Dedifferentiated amniotic fluid mesenchymal stem cell (primary cell): ENCODE measurements around the gene ZFAND3.
A peak's percentile ranks its signal among the peaks of the same experiment; 100 is the strongest.

Source experiments
- DNase-seq: peaks from one replicate; pipeline ENCODE4 v3.0.0-alpha.2; 2016; ENCODE audit errors: extremely low spot score

ZFAND3 gene

DNA sequence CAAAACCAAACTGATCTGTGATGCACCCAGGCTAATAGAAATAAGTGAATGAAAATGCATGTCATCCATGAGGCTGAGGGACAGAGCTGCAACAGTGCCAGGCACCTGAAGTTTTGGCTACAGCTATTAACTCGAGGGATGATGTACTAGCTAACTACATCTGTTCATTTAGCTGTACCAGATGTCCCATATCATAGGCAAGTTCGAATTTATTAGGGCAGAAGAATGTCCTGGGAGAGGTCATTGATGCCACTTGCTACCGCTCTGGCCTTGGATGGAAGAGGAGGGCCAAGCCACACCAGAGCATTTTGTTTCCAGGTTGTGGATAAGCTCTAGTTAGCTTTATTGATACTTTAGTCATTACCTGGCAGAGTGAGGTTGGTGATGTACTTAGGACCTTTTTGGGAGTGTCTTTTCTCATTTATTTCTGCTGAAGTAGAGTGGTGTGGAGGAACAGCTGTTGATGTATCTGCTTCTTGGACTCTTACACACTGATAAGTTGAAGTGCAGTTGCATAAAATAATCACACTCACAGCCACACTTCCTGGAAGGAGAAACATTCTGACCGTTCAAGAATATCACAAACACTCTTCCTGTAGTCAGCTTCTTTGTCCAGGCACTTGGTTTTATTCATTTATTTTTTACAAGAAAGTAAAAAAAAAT, 8.2 kb downstream of the ZFAND3 start:
- DNase-seq, result no peak

DNA sequence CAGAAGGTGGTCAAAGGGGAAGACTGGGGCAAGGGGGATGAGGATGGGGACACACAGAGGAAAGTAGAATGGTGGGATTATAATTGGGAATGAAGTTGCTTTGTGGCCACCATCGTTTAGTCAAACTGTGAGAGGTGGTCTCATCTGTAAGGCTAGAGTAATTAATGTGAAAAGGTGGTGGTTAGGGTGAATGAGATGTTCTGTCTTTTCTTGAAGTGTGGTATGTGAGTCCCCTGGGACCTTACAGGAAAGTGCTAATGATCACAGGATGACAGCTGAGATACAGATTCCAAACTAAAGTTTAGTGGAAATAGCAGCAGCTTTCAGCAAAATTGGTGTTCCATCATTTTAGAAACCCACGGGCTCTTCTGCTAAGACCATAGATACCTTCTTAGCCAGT, 10.7 kb downstream of the ZFAND3 start:
- DNase-seq, result no peak

DNA sequence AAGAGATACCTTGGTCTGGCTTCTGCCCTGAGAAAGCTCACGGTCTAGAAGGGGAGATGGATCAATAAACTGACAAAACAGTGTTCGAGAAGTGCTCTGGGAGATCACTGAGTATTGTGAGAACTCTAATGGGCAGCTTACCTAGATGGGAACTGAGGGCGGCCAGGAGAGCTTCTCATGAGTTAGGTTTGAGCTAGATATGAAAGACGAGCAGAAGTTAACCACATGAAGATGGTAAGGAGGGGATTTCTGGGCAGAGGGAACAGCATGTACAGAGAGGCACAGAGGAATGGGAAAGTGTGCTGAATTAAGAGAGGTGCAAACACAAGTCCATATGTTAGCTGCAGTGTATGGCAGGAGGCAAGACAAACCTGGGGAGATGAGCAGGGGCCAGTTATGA, 11.9 kb downstream of the ZFAND3 start:
- DNase-seq, result no peak

DNA sequence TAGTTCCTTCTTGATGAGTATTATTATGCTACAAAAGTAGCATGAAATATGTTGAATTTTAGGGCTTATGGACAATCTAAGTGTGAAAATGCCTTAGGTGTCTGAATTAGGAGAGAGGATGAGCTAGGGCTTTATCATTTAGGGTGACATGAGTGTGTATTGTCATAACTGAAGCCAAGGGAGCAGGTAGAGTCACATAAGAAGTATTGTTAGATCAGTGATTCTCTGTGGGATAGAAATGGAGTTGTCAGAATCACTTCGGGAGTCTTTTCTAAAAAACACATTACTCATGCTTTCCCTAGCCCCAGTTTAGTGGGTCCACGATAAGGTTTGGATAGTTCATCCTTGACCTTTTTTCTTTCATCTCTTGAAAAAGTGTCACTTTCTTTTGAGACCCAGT, 16.4 kb downstream of the ZFAND3 start:
- no peak for DNase-seq

DNA sequence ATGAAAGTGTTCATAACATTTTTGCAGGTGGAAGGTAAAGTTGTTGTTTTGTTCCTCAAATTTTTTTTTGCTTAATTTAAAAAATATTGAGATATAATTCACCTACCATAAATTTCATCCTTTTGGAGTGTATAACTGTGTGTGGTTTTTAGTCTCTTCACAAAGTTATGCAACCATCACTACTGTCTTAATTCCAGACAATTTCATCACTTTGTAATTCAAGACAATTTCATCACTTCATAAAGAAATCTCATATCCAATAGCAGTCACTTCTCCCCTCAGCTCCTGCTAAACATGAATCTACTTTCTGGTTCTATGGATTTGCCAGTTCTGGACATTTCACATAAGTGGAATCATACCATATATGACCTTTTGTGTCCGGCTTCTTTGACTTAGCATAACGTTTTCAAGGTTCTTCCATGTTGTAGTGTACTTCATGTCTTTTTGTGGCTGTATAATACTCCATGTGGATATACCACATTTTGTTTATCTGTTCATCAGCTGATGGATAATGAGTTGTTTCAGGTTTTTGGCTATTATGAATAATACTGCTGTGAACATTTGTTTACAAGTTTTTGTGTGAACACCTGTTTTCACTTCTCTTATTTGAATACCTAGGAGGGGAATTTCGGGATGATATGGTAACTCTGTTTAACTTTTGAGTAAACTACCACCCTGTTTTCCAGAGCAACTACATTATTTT, 18.8 kb downstream of the ZFAND3 start:
- DNase-seq, result peak; percentile 26

DNA sequence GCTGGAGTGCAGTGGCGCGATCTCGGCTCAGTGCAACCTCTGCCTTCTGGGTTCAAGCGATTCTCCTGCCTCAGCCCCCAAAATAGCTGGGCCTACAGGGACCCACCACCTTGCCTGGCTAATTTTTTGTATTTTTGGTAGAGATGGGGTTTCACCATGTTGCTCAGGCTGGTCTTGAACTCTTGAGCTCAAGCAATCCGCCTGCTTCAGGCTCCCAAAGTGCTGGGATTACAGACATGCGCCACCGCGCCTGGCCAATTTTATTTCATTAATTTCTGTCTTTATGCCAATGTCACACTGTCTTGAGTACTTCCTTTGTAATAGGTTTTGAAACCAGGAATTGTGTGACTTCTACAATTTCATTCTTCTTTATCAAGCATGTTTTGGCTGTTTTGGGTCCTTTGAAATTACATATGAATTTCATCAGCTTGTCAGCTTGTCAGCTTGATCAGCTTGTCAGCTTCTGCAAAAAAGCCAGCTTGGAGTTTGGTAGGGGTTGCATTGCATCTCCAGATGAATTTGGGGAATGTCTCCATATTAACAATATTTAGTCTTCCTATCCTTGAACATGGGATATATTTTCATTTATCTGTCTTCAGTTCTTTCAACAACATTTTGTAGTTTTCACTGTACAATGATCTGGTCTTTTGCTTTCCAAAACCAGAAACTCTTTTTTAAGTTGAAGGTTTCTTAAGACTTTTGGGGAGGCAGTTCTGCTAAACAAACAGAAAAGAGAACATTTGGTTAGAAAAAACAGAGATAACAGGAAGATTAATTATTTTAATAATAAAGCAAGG, 20.8 kb downstream of the ZFAND3 start:
- peak; percentile 62 for DNase-seq

DNA sequence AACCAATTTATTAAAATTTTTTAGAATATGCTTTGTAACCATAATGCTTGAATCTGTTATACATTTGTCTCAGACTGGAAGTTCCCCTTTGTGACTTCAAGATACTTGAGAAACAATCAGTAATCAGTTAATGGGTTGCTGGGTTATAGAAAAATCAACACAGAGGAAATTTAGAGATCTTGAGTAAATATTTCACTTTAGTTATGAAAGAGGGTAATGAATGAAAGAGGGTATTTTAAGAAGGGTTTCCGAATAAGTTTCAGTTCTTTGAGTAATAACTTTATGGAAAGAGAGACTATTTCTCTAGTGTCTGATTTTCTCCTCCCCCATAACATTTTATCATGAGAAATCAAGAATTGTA, 21.4 kb downstream of the ZFAND3 start:
- DNase-seq, result no peak

DNA sequence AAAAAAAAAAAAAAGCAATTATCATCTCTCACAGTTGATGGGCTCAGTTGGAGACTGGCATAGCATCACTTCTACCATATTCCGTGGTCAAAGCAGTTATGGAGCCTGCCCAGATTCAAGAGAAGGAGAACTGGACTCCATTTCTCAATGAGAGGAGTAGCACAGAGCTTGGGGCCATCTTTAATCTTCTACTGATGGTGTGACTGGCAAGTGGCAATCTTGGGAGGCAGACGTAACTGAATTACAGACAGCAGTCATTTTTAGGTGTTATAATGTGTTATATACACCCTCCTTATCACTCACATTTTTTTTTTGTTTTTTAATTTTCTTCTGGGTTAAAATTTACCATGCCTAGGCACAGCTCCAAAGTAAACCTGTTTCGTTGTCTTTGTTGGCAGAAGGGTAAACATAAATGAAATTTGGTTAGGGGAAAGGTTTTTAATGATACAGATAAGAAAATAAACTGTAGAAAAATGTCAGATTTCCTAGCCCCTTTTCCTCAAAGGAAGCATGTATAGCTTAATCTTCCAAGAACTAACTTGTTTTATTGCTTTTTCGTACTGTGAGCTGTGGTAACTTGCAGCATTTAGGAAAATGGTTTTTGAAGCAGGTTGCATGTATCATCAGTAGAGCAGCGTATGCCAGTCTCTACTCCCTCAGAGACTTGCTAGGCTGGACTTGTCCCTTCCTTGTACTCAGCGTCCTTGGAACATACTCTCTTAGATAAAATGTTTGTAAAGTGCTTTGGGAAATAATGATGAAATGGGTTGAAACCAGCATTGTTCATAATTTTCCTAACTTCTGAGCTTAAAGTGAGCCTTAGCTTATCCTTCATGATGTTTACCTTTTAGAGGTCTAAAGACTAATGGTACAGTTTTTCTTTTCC, 25.7 kb downstream of the ZFAND3 start:
- DNase-seq, result peak; percentile 34

DNA sequence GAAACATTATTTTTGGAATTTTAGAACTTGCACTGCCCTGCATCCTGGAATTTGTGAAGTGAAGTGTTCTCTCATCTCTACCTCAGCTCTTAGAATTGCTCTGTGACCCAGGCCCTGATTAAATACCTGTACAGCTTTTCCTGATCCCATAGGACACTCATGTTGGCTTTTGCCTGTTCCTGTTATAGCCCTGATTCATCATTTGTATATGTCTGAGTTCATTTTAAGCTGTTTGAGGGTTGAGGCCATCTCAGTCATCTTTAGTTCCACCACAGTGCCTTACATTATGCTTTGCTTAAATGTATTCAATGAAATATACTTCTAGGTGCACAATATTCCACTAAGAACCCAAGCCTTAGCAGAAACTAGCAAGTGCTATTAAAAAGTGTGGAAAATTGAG, 26.4 kb downstream of the ZFAND3 start:
- no peak for DNase-seq

DNA sequence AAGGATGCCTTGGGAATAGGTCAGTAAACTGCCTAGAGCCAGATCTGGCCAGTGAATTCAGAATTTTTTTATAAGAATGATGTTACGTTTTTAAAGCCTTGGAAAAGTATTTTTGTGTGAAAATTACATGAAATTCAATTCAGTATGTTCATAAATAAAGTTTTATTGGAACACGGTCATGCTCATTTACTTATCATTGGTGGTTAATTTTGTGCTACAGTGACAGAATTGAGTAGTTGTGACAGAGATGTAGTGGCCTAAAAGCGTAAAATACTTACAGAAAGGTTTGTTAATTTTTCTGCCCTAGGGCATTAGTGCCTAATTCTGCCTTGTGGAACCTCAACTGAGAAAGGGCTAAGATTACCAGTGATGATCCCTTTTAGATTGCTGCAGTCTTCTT, 28.2 kb downstream of the ZFAND3 start:
- no peak for DNase-seq

DNA sequence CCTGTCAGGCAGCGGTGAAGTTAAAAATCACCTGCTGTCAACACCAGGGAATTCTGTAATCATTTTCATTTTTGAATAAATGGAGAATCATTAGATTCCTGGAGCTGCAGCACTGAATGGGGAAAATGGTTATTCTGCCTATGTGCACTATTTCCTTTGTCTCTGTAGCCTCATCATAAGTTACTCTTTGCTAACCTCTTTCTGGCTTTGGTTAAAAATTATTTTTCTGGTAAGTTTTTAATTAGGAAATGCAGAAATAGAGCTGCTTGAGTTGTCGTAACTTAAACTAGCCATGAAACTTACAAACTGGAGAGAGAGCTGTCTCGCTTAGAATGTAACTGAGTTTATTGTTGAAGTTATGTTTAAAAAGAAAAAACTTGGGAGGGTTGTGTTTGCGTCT, 28.8 kb downstream of the ZFAND3 start:
- DNase-seq, result no peak

DNA sequence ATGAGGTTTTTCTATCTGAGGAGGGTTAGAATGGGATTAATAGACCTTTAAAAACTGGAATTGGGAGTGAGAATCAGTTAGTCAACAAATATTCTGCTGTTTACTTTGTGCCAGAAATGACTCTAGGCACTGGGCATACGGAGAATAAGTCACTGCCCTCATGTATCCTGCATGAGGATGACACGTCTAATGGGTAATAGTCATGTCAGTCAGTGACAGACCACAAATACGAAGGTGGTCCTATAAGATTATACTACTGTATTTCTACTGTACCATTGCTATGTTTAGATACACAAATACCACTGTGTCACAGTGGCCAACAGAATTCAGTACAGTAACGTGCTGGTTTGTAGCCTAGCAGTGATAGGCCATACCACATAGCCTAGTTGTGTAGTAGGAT, 30.7 kb downstream of the ZFAND3 start:
- no peak for DNase-seq

DNA sequence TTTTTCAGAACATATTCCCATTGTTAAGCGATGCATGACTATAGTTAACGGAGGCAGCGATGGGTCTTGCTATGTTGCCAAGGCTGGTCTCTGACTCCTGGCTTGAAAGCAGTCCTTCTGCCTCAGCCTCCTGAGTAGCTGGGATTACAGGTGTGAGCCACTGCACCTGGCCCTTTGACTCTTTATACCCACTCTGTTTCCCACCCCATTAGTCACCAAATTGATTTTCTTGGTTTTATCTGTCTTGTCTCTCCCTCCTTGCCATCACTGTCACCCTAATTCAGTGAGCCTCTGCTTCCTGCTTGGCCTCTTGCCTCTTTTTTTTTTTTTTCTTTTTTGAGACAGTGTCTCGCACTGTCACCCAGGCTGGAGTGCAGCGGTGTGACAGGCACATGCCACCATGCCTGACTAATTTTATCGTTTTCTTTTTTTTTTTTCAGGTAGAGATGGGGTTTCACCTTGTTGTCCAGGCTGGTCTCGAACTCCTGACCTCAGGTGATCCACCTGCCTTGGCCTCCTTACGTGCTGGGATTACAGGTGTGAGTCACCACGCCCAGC, 31.3 kb downstream of the ZFAND3 start:
- no peak for DNase-seq

DNA sequence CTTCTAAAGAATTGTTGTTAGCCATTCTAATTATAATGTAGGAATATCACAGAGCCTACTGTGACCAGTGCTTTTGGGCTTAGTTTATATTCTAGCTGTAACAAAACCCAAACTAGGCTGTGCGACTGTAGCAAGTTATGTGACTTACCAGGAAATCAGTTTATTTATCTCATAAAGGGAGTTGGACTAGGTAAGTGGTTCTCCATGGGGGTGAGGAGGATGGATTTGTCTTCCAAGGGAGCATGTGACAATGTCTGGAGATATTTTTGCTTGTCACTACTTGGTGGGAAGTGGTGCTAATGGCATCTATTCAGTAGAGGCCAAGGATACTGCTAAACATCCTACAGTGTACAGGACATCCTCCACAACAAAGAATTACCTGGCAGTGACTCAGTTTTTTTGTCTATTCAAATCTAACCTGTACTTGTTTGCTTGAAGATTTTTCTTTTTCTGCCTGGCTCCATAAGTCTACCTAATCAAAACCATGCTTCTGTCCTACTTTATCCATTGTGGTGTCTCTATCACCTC, 32.5 kb downstream of the ZFAND3 start:
- no peak for DNase-seq

DNA sequence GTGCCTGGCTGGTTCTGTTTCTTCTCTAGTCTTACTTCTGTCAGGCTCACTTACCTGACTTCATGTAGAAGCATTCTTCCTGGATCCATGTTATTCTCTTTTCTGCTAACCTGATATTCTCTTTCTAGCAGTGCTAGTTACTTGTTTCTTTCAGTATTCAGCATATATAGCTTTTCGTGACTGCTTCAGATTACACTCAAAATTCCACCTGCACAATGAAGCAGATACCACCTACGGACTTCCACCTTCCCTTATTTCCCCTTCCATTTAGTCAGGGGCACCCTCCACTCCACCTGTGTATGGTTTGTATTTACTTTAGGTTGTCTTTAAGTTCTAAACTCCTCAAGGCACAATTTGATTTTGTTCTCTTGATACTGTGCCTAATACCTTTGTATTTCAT, 36.8 kb downstream of the ZFAND3 start:
- DNase-seq, result no peak

DNA sequence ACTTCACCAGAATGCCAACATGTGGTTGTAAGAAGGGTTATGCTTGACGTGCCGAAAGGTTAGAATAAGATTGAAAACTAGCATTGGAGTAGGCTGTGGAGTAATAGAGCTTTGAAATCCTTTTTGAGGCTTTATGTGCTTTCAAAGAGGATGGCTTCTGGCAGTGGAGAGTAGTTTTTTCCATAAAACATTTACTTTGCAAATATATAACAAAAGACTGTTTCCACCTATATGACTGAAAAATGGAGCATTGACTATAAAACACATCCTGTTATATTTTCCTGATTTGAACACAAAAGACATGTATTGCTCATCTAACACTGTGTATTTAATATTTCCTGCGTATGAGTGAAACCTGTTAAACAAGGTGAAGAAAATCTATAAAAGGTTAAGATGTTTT, 38.8 kb downstream of the ZFAND3 start:
- no peak for DNase-seq

DNA sequence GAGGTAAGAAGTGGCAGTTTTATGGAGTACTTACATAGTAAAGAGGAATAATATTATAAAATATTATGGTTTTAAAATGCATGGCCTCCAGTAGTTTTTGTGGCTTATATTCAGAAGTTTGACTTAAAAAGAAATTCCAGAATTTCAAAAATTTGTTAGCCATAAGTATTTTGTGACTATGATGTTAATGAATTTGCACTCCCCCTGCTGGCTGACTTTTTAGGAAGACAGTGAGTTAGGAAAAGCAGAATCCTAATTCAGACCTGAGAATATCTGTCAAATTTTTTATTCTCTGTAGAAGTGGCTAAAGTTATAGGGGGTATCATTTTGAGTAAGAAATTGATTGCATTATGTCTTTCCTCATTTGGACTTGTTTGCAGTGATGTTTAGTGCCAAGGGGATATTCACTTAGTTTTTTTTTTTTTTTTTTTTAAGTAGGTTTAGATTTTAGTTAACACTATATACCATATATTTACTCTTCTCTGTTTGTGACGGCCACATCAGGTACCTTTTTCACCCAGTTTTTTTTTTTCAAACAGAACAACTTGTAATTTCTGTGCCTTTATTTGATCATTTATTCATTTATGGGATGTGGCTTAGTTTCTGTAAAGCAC, 40.8 kb downstream of the ZFAND3 start:
- peak; percentile 67 for DNase-seq

DNA sequence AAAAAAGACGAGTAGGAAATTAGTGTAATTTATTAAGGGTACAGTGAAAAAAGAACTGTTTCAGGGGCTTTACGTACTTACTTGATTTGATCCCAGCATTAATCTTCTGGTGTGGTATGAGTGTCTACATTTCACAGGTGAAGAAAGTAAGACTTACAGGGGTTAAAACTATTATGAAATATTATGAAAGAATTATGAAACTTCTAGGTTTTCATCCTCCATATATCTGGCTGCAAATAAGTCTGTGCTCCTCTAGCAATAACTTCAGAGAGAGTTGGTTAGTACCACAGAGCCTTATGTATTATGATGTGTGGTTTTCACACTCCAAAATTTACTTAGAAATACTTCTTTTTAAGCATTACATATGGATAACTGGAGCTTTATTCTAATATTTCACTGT, 41.9 kb downstream of the ZFAND3 start:
- DNase-seq, result no peak

DNA sequence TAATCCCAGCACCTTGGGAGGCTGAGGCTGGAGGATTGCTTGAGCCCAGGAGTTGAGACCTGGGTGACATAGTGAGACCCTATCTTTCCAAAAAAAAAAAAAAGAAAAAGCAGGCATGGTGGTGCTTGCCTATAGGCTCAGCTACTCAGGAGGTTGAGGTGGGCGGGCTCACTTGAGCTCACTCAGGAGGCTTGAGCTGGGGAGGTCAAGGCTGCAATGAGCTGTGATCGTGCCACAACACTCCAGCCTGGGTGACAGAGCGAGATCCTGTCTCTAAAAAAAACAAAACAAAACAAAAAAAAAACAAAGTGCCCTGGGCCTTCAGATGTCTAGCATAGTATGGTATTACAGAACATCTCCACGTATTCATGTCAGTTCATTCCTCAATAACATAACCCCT, 42.9 kb downstream of the ZFAND3 start:
- DNase-seq, result no peak

DNA sequence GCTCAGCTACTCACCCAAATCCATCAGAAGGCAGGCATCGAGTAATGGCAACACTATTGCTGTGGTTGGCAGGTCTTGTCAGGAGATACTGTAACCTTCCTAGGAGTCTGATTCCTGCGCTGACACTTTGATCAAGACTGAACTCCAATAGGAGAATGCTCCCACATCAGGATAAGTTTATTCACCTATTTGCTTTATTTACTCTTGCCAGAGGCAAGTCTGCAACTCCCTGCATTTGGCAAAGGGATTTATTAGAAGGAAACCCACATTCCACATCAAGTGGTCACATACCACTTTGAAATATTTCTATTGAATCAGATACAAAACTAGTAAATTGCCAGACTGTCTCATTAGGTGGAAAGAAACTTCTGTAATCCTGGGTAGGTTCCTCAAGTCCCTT, 43.5 kb downstream of the ZFAND3 start:
- peak; percentile 29 for DNase-seq

DNA sequence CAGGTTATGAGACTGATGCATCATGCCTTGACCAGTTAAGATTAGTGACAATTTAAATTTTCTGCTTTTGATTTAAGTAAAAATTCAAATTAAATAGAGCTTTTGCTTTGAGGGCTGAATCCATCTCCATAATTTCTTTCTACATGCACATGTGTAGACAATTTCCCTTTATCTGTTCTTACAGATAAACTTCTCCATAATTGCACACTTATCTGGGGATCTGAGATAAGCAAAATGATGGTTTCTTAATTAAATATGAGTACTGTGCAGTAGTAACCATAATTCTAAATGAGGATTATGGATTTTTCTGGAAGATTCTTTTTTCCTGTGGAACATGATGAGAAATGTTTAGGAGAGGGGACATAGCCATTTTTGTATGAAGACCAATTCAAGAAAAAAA, 44.7 kb downstream of the ZFAND3 start:
- no peak for DNase-seq
